Superior temporal gyrus (tissue), 1 donor: ENCODE measurements around the gene LKAAEAR1.
A peak's percentile ranks its signal among the peaks of the same experiment; 100 is the strongest.

ENCODE experiments used
- DNase-seq: peaks from one replicate; pipeline ENCODE4 v3.0.0-alpha.2; 2016; ENCODE audit errors: extremely low spot score

LKAAEAR1 gene

GRCh38 chr20:64051561-64052325, 32.5 kb downstream of the LKAAEAR1 start:
- no peak for DNase-seq

GRCh38 chr20:64051033-64051452, 33.2 kb downstream of the LKAAEAR1 start:
- no peak for DNase-seq

- no peak for DNase-seq
Measured at GRCh38 chr20:64050261-64051032, 33.8 kb downstream of the LKAAEAR1 start.

- DNase-seq = no peak
Measured at GRCh38 chr20:64049878-64050260, 34.3 kb downstream of the LKAAEAR1 start.

- DNase-seq = no peak
Measured at GRCh38 chr20:64049060-64049877, 34.9 kb downstream of the LKAAEAR1 start, which contains the start of gene SOX18. Gene SOX18 (minus strand): TSS chr20:64049639. CDS start chr20:64049516, 123 bp downstream.

GRCh38 chr20:64048402-64049044, 35.7 kb downstream of the LKAAEAR1 start:
- no peak for DNase-seq

GRCh38 chr20:64047968-64048401, 36.2 kb downstream of the LKAAEAR1 start:
- DNase-seq = no peak

GRCh38 chr20:64047046-64047389, 37.2 kb downstream of the LKAAEAR1 start:
- no peak for DNase-seq

- no peak for DNase-seq
Measured at GRCh38 chr20:64045346-64046011, 38.7 kb downstream of the LKAAEAR1 start.

- DNase-seq = no peak
Measured at GRCh38 chr20:64044484-64045247, 39.5 kb downstream of the LKAAEAR1 start.

GRCh38 chr20:64043768-64044167, 40.4 kb downstream of the LKAAEAR1 start:
- DNase-seq = no peak

- DNase-seq = no peak
Measured at GRCh38 chr20:64042054-64042781, 42.0 kb downstream of the LKAAEAR1 start.

GRCh38 chr20:64041781-64042053, 42.5 kb downstream of the LKAAEAR1 start:
- DNase-seq = no peak

GRCh38 chr20:64041040-64041780, 43.0 kb downstream of the LKAAEAR1 start:
- DNase-seq = no peak

- no peak for DNase-seq
Measured at GRCh38 chr20:64040231-64041039, 43.8 kb downstream of the LKAAEAR1 start.

GRCh38 chr20:64039293-64040160, 44.7 kb downstream of the LKAAEAR1 start:
- no peak for DNase-seq

GRCh38 chr20:64038565-64039292, 45.5 kb downstream of the LKAAEAR1 start:
- peak; percentile 10 for DNase-seq
